ENCODE measurements around the gene FMNL2. TPM values are rescaled to one million over a fixed set of nuclear protein-coding genes. Genes with fewer than 3 reads are reported as not detected.

The FMNL2 gene
- total and polyA plus RNA-seq, 2 of the 4 experiments (the other 2 are of a cell fraction): 10.9 to 11.4 TPM

- Histone ChIP-seq H4K20me1 (ENCODE audit: insufficient read depth, low read length) (no peaks in the 10 kb centered on the region), H3K27me3 (ENCODE audit: control insufficient read depth, insufficient read depth, low read length) (no peaks in the 10 kb centered on the region), H4K5ac (ENCODE audit: low read depth, low read length) (no peak overlapping the region), H2BK5ac (ENCODE audit: low read depth, low read length, poor library complexity, severe bottlenecking) (no peak overlapping the region), H3K18ac (ENCODE audit: low read depth, low read length) (no peak overlapping the region), H3K79me1 (ENCODE audit: low read depth in 1 of 2, low read length in 2 of 2) (peaks cover 49 to 51% of the 10 kb centered on the region in 2 experiments), H2BK15ac (ENCODE audit: low read depth, low read length) (no peak overlapping the region), H3K14ac (replicated peaks; ENCODE audit: low read depth, low read length) (no peak overlapping the region), H2AK5ac (ENCODE audit: low read depth, low read length) (no peak overlapping the region; the same call in 1 of the 2 replicates), H3K36me3 (ENCODE audit: control insufficient read depth, insufficient read depth, low read length) (no peaks in the 10 kb centered on the region), H2AK9ac (replicated peaks; ENCODE audit: low read depth, low read length, poor library complexity) (no peak overlapping the region), H3K23ac (ENCODE audit: low read depth, low read length) (no peak overlapping the region), H4K91ac (ENCODE audit: insufficient read depth, low read depth, low read length) (no peak overlapping the region), H4K8ac (ENCODE audit: low read depth in 2 of 2, low read length in 2 of 2) (no peak overlapping the region), H3K27ac (ENCODE audit: insufficient read depth, low read length) (no peak overlapping the region), H2BK20ac (ENCODE audit: low read depth, low read length) (no peak overlapping the region), H3K56ac (ENCODE audit: extremely low read depth, insufficient read depth, low read length) (no peak overlapping the region), H3K9me1 (ENCODE audit: insufficient read depth, low read length) (peaks cover 7% of the 10 kb centered on the region), H3K9ac (ENCODE audit: low read depth, low read length) (no peak overlapping the region), H2BK120ac (ENCODE audit: low read depth, low read length) (no peak overlapping the region), H3K4me2 (ENCODE audit: low read depth, low read length) (no peak overlapping the region), H3K4me1 (ENCODE audit: control insufficient read depth, insufficient read depth, low read length) (peaks cover 8% of the 10 kb centered on the region; the same call in 1 of the 2 replicates), H3K9me3 (ENCODE audit: control insufficient read depth, insufficient read depth, low read length) (no peaks in the 10 kb centered on the region), H3K4me3 (ENCODE audit: insufficient read depth, low read depth, low read length) (no peak overlapping the region), H3K4ac (ENCODE audit: low read depth, low read length) (no peak overlapping the region), H2AFZ (replicated peaks; ENCODE audit: low read length, poor library complexity) (no peak overlapping the region)
- CTCF ChIA-PET: interaction anchor here (0.6 kb wide), 2 partner anchors 31 to 203 kb away, joined by 3 to 4 read pairs; no protein-coding TSS in a partner anchor
- POLR2A ChIA-PET (ENCODE audit: unreplicated experiment): no interaction called here
- DNase-seq (no peak), ATAC-seq (ENCODE audit: low read depth) (no peak)
- intact Hi-C loops (cut with micrococcal nuclease) (no loop called here), dilution Hi-C loops (cut with HindIII; ENCODE audit: low sequenced_read_pairs, unreplicated experiment) (no loop called here), in situ Hi-C loops (cut with MboI; ENCODE audit: low sequenced_read_pairs) (no loop called here)
- 100% methylated on average over 1 of the region's 12 CpGs; no CpG with 5 or more reads in 1 of the 2 experiments for WGBS, 2 experiments (ENCODE audit: extremely low coverage in 2 of 2, insufficient read length in 1 of 2)
- BruUV-seq (replicated peaks): no TSS peak
- TF ChIP-seq ELK1 (IDR thresholded peaks at IDR 0.05; ENCODE audit: borderline replicate concordance, low read depth, low read length) (no peak), POLR2A (IDR thresholded peaks at IDR 0.05; ENCODE audit: low read depth, low read length) (no peak), CHD1 (IDR thresholded peaks at IDR 0.05; ENCODE audit: low read depth, low read length) (no peak), RFX5 (IDR thresholded peaks at IDR 0.05; ENCODE audit: low read depth, low read length) (no peak), FOS (IDR thresholded peaks at IDR 0.05; ENCODE audit: low read depth, low read length) (no peak), CEBPB (IDR thresholded peaks at IDR 0.05; ENCODE audit: low read depth, low read length) (no peak), RCOR1 (IDR thresholded peaks at IDR 0.05; ENCODE audit: insufficient replicate concordance, low read length) (no peak)
Observed at GRCh38 chr2:152402780-152403759, 68.1 kb downstream of the FMNL2 start.

Data from IMR-90 (cell line).